ACHN (cell line): ENCODE data around the gene DYNLT1.
"Not testable (repeated sequence)": the region's sequence is repeated elsewhere in the genome, so short reads cannot be mapped to it uniquely, and the experiment has no call there.

Experiments
- DNase-seq: peaks from one replicate; pipeline ENCODE4 v3.0.0-alpha.2; 2015
- in situ Hi-C: cut with HindIII; loops from 2 replicates; pipeline ENCODE4 v1.10.0; 2017; ENCODE audit warnings: low sequenced_read_pairs, low pct_ligation_motif_present, low pct_unique_long_range_greater_than_20kb

Gene DYNLT1

DNA sequence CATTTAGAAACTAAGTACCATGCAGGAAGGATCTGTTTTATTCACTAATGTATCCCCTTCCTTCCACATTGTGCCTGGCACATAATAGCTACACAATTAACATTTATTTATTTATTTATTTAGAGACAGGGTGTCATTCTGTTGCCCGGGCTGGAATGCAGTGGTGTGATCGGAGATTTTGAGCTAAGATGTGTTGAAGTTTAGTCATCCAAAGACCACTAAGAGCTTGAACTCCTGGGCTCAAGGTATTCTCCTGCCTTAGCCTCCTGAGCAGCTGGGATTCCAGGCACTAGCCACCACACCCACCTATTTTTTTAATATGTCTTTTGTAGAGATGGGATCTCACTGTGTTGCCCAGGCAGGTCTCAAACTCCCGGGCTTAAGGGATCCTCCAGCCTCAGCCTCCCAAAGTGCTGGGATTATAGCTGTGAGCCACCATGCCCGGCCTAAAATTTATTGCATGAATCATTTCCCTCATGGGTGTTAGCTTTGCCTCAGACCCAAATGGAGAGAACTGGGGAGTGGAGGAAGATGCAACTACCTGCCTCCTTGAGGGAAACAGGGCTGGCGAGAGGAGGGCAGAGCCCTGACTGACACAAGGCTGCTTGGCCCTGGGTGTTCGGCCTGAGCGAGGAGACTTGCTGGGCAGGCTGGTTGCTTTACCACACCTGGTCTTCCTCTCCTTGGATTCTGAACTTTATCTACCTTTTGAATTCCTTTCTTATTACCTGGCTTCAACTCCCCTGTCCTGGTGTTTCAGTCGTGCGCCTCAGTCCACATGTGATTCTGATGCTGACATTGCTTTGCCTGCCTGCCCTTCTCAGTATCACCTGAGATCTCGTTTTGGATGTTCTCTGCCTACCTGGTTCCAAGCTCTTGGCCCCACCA, 1.7 kb upstream of the DYNLT1 start:
- in situ Hi-C loops: no loop called here
- no peak for DNase-seq

DNA sequence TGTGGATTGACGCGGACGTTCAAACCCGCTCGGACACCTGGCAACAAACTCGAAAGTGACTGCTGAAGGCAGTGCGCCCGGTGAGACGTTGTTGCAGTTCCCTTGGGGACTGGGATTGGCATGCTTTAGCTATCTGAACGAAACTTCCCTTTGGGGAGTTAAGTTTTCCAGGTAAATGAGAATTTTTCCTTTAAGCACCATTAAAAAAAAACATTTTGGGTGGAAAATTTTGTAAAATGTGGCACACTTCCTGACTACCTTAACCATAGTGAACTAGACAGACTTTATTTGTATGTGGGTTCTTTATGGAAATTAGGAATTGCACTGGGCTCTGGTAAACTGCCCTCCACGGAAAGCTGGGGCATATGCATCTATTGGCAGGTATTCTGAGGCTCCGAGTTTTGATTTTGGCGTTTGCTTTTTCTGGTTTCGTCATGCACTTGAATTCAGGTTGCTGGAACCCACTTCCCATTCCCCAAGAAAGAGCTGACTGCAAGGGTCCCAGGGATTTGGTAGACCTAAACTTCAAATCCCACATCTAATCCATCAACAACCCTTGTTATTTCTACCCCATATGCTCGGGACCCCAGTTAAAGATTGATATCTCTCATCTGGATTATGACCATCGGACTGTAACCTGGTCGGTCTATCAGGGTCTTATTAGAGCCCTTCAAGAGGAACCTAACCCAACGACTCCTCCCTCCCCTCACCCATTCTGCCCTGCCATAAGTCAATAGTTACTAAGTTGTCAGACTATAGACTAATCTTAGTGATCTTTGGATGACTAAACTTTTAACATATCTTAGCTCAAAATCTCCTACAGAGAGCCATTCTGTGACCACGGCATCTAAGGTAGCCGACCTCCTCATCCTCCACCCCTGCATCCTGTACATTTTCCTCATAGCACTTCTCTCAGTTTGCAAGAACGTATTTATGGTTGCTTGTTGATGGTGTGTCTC, 800 bp upstream of the DYNLT1 start:
- no peak for DNase-seq
- in situ Hi-C loops: no loop called here

DNA sequence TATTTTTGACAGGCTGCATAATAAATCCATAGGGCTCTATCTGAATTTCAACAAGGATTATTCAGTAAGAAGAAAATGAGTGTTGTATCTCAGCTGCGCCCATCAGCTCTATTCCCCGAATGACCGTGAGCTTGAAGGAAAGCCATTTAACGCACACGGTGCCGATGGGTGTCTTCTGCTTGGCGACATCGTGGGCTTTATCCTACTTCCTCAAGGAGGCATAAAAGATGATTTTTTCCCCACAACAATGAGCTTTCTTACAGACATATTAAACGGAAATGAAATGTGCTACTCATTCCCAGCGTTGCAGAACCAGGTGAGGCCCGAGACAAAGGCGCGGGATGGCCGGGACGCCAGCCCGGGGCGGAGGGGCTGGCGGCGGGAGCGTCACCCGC, 710 bp downstream of the DYNLT1 start:
- DNase-seq: peak; percentile 25
- in situ Hi-C loops: no loop called here

DNA sequence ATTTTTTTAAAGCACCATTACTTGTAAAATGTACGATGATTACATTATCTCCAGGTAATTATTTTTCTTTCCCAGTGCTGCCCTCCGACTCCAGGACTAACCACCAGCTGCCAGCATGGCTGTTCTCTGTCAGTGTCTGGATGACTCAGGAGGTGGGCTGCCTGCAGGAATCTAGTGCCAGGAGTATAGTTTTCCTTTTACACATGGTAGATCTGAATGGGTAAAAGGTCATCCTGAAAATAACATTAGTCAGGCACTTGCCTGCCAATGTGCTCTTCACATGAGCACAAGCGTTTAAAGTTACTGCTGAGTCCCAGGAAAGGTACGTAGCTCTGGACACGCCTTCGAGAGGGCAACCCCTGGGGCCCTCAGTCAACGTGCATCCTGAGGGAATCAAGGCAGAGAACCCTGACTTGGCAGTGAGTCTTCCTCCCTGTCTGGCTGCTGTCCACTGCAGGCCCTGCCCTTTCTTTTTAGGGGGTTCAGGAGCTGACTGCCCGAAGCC, 2.4 kb downstream of the DYNLT1 start:
- in situ Hi-C loops: no loop called here
- DNase-seq: peak; percentile 87

DNA sequence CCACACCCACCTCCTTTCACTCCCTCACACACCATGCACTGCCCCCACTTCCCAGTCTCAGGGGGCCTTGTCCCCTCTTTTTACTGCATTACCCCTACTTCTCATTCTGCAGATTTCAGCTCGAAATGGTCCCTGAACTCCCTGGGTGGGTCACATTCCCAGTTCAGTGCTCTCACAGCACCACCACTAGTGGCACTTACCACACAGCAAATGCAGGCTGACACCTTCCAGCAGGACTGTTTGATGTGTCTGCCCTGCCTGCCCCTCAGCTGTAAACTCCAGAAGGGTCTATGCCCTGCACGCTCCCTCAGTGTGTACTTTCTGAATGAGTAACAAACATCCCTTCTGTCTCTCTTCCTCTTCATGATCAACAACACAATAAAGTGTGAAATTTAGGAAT, 4.0 kb downstream of the DYNLT1 start:
- in situ Hi-C loops: no loop called here
- no peak for DNase-seq

DNA sequence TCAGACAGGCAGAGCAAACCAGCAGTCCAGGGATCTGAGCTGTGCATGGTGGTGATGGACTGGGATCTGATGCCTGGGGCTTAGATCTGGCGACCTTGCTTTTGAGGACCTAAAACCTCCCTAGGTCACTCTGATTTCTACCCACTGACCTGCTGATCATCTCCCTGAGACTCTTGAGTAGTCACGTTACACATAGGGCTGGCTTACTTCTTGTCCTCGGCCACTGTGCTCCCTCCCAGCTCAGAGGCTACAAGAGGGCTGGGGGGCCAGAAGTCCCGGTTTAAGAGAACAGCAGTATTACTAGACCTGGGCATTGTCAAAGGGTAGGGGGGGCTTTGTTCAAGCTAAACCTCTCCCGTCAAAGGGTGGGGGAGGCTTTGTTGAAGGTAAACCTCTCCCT, 5.5 kb downstream of the DYNLT1 start:
- no peak for DNase-seq
- in situ Hi-C loops: no loop called here

DNA sequence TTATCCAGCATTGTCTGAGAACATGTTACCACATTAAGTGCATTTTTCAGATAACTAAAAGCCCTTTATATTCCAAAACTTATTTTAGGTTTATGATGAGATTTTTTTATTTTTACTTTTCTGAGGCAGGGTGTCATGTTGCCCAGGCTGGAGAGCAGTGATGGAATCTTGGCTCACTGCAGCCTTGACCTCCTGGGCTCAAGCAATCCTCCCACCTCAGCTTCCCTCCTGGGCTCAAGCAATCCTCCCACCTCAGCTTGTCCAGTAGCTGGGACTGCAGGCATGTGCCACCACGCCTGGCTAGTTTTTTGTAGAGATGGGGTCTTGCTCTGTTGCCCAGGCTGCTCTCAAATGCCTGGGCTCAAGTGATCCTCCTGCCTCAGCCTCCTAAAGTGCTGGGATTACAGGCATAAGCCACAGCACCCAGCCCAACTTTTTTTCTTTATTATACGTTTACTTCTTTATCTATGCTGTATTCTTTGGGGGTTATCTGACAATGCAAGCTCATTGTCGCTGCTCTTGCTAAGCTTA, 6.2 kb downstream of the DYNLT1 start:
- DNase-seq: no peak
- in situ Hi-C loops: no loop called here

DNA sequence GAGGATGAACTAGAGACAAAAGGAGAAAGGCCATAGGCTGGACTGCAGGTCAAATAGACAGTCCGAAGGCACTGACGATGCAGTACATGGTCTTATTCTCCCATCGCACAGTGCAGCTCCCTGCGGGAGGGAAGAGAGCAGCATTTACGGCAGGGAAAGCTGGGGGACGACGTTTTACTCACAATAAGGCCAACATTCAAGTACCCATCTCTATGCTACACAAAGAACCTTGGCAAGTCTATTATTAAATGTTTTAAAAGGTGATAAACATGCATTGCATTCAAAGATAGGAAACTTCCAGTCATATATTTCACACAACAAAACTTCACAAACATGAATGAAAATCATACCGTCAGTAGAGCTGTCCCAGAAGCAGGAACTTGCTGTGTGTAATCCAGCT, 7.8 kb downstream of the DYNLT1 start:
- DNase-seq: no peak
- in situ Hi-C loops: no loop called here

DNA sequence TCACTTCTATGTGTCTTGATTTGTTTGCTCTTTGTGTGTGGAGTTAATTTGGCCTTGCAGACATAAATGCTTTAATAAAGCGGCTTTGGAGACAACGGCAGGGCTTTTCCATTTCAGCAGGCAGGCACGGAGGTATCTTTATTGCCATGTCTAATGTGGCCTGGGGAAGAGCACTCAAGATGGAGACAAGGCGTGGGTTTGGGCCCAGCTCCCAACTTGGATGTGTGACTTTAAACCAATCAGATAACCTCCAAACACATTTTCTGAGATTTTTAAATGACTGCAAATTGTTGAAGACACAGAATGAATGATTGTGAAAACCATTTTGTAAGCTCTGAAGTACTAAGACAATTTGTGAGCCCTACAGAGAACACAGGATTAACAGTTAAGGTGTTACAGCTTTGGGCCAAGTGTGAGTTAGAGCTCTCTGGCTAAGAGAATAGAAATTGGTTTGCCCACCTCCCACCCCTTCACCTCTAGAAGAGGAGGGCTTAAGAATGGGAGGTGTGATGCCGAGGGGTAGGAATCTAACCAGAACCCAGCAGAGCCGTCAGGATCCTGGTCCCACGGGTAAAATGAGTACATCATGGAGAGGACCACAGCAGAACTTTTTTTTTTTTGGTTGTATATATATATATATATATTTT, 9.0 kb downstream of the DYNLT1 start:
- in situ Hi-C loops: no loop called here
- DNase-seq: no peak

DNA sequence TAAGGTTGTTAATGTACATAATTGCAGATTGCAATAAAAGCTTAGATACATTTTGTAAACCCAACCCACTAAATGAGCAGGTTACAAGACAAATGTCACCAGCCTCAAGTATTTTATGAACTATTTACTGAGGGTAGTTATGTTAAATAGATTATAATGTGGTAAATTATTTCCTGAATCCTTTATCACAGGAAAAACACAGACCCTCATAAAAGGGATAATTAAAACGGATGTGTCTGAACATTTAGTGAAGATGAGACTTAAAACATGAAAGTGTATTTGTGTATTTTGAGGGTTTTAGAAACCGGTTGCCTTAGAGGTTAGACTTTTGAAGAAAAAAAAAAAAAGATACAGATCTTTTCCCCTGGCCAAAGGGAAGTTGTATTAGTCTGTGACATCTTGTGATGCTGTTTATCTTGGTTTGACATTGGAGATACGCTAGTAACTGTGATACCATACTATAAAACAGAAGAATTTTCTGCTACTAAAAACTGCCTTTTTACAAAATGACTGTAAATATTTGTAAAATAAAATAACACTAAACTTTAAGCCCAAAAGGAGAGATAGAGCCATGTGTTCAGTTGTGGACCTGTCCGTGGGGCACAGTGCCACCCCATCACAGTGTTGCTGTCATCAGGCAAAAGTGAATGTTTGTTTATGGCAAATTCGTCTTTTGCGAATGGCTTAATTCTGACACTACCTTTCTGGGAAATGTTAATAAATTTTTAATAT, 9.7 kb downstream of the DYNLT1 start:
- in situ Hi-C loops: no loop called here
- no peak for DNase-seq

DNA sequence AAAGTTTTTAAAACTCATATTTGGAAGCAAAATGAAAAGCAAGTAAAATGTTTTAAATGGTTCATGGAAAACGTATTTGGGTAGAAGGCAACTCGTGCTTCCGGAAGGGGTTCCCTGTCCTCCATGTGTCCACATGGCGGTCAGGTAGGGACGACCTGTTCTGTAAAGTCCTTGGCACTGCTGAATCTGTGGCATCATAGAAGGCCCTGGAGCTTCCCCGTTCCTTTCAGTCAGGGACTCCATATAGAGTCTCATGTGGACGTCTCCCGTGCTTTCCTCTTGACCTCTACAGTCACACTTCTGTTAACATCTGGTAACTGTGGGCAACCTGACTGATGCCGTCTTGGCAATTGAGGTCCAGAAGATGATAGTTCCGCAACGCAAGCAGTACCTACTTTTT, 11.4 kb downstream of the DYNLT1 start:
- DNase-seq: no peak
- in situ Hi-C loops: no loop called here

DNA sequence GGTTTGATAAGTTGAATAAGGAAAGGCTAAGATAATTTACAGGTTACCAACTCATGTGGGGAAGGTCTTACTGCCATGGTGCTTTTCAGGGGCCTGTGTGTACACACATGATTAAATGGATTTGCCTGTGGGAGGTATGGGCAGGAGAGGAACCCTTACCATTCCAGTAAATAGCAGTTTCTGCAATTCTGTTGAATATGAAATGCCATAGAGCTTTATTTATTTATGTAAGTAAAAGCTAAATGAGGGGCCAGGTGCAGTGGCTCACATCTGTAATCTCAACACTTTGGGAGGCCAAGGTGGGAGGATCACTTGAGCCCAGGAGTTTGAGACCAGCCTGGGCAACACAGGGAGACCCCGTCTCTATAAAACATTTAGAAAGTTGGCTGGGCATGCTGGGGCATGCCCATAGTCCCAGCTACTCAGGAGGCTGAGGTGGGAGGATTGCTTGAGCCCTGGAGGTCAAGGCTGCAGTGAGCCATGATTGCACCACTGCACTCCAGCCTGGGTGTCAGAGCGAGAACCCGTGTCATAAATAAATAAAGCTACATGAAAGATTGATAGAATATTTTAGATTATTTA, 11.9 kb downstream of the DYNLT1 start:
- in situ Hi-C loops: not testable (repeated sequence)

DNA sequence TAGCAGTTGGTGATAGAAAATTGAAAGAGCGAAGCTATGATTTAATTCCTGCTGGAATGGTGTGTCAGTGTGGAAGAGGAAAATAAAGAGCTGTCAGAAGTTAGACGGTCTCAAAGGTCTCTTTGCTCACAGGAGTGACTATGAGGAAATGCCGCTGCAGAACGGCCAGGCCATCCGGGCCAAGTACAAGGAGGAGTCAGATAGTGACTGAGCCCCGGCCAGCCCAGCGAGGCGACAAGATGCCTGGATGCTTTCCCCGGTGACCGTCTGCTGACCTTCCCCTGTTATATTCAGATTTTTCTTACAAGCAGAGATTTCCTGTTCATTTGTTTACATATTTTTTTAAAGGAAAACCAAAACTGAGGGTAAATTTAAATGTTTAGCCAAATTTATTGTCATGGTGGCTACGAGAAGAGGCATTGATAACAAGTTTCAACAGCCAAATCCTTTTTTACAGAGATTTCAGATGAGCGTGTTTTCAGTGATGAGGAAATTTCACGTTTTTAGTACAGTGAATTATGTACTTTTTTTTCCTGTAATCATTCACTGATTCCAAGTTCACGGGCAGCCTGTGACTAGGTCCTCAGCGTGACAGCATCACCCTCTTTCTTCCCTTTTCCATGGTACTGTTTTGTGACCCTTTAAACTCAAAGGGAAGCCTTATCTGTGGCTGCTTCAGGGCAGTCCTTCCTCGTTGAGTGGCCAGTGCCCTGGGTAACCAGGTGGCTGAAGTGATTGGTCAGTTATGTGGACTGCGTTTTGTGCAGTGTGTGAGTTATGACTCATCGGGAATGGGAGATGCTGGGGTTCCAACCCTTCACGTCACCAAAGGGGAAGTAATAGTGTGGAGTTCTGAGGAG, 12.6 kb downstream of the DYNLT1 start:
- peak; percentile 88 for DNase-seq
- in situ Hi-C loops: no loop called here

More for the DNA sequence above, 11.9 kb downstream of the DYNLT1 start:
- DNase-seq: not testable (repeated sequence)

DNA sequence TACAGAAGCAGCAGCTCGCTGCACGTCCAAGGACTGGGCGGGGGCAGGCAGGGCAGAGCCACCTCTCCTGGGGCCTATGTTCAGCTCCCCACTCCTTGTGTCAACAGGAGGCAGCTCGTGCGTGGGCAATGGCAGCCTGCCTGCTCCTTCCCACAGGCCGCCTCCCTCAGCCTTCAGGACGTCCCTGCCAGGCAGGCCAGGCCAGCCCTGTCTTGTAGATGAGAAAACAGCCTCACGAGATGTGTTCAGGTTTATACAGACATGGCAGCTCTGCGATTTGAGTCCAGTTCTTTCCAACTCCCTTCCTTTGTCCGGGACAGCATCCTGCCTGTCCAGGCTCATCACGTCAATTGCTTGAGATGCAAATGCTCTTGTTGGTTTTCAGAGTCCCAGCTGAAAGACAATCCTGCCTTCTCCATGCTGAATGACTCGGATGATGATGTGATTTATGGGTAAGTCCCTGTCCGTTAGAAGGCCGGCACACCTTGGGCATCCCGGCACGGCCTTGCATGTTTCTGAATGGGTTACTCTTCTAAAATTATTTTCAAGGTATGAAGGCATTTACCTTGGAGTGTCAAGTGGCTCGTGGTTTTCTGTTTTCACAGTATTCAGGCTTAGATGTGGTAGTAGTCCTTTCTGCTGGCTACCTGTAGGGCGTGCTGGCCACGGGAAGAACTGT, 13.5 kb downstream of the DYNLT1 start:
- in situ Hi-C loops: no loop called here
- DNase-seq: no peak

DNA sequence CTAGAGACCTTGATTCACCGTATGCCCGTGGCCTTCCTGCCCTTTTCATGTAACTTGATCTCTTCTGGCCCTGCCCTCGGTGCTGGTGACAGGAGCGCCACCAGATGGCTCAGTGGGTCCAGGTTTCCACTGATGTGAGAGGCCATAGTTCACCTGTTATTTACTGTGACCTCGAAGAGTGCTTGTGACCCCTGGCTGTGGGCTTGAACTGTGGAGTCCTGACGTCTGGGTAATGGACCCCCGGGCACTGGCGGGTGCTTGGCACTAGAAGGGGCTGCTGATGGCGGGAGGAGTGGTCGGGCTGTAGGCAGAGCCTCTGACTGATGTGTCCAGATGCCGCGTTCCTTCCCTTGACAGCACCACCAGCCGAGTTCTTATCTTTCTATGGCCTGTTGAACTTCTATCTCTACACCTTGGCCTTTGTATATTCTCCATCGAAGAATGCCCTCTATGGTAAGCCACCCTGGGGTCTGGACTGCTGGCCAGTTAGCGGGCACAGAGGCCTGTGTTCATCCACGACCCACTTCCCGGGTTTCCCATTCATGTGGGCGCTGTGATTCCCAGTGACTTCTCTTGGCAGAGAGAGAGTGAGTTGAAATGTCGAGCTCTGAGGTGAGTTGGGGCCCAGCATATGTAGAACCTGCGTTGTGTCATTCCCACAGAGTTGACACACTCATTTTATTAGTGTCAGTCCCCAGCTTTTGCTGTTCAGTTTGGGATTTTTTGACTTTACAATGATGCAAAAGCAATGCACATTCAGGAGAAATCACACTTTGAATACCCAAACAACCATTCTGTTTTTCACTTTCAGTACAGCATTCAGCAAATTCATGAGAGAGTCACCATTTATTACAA, 14.9 kb downstream of the DYNLT1 start:
- in situ Hi-C loops: no loop called here
- DNase-seq: no peak
